IMR-90 (cell line): ENCODE data around the gene DNAJB2.

Experiments used
- CEBPB ChIP-seq: IDR thresholded peaks from 2 replicates; pipeline ENCODE4 v1.6.1; 2012; ENCODE audit warnings: low read depth, low read length, improper control_type of control experiment
- CTCF ChIP-seq: conservative IDR thresholded peaks from 2 replicates; pipeline ENCODE4 v1.5.1; 2012; ENCODE audit warnings: mild to moderate bottlenecking, low read depth, low read length, improper control_type of control experiment
- MAFK ChIP-seq: IDR thresholded peaks from 2 replicates; pipeline ENCODE4 v1.6.1; 2012; ENCODE audit warnings: low read depth, low read length, improper control_type of control experiment
- MXI1 ChIP-seq: IDR thresholded peaks from 2 replicates; pipeline ENCODE4 v1.6.1; 2012; ENCODE audit warnings: low read depth, mild to moderate bottlenecking, low read length, moderate library complexity, borderline replicate concordance
- NFE2L2 ChIP-seq: fragments of 150-350 bp; IDR thresholded peaks from 2 replicates; pipeline ENCODE4 v1.6.1; 2016; ENCODE audit warnings: low read depth, mild to moderate bottlenecking, low read length
- POLR2A ChIP-seq: IDR thresholded peaks from 2 replicates; pipeline ENCODE4 v1.6.1; 2012; ENCODE audit warnings: mild to moderate bottlenecking, low read depth, low read length
- SMC3 ChIP-seq: fragments of 150-350 bp; IDR thresholded peaks from 2 replicates; pipeline ENCODE4 v1.6.1; 2016; ENCODE audit warnings: low read depth, mild to moderate bottlenecking, antibody characterized with exemption, low read length, moderate library complexity

GRCh38 chr2:219248845-219249202 is 30.3 kb upstream of the DNAJB2 start:
- TF ChIP-seq CTCF: no peak
- no peak for TF ChIP-seq SMC3
- 0 out of 2 replicates have a peak, but pooled peaks have one; percentile 10 for TF ChIP-seq POLR2A
- TF ChIP-seq MAFK: no peak
- TF ChIP-seq NFE2L2: no peak
- no peak for TF ChIP-seq CEBPB
- no peak for TF ChIP-seq MXI1
